HUDEP-2 (cell line): ENCODE data around the gene VAV3.

Experiments
- DNase-seq, 76 experiments: peaks; one replicate each; lab custom pipeline; 2025; ENCODE audit not compliant: unreplicated experiment in 76 of 76; lab: John Stamatoyannopoulos, UW

Gene VAV3

DNA sequence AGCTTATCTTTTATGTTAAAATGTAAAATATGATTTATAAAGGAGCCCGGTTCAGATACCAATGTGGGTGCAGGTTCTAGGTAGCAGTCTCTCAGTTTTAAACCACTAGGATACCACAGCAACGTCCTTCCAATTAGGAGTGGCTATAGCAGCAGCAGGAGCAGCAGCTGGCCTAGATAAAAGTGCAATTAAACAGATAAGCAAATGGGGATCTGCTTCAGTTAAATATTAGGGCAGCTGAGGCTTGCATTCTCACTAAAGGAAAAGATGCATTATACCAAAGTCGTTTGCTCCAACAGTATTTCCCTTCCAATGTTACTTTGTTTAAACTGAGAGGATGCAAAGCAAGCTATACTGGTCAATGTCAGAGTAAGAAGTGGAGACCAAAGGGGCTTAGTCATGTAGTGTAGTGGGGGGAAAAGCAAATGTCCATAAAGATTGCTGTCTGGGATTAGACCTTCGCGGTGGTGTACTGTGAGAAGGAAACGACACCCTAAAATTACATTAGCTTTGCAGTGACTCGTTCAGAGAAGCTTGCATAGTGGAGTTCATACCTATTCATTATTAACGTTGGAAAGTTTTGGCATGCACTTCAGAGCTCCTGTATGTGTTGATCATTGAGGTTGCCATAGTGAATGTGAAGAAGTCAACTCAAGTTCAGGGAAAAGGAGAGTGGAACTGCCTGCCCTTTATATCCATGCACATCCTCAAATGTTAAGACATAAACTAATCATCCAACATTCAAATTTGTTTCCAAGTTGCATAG is 272.2 kb downstream of the VAV3 start:
- DNase-seq = no peak

DNA sequence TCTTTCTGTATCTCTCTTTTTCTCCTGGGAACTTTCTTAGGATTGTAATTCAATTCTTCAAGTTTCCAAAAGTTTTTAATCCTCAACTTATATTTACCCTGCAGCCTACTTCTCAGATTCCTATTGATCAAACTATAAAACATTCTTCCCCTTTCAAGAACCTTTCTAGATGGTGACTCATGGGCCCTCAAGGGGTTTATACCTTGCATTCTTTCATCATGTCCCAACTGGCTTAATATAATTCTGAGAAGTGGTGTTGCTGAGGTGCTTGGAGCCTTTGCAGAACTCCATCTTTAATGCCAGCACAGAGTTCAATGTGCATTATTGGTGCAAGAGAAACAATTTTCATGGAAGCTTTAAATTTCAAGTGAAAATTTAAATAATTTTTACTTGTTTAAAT is 273.4 kb downstream of the VAV3 start:
- DNase-seq = no peak

DNA sequence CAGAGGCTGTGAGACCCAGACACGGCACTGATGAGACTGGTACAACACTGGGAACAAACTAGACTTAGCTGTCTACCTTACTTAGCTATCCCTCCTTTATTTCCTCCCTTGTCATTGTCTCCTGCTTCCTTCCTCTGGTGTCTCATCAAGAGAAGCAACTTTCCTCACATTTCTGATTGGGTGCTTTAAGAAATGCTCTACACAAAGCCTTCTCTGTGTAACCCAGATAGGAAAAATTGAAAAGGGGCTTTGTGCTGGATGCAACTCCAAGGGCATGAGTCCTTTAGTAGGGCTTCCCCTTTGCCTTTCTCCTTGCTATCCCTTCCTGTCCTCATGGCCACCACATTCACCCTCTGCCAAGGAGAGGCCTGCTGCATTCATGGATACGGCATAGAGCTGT is 274.5 kb downstream of the VAV3 start:
- DNase-seq = no peak

DNA sequence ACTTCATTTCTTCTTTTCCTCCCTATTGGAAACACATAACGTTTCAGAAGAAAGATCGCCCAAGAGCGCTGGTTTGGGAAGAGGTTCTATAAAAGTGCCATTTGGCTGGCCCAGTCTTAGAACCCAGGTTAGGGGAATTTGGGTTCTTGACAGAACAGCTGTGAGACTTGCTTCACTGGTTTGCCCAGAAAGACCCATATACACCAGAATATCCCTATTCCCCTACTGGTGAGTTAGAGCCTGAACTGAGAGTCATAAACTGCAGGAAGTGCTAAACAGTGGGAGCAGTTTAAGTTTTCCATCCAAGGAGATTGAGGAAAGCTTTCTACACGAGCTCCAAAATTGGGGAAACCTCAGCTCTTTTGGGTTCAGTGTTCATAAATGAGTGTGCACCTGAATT is 275.2 kb downstream of the VAV3 start:
- no peak for DNase-seq

DNA sequence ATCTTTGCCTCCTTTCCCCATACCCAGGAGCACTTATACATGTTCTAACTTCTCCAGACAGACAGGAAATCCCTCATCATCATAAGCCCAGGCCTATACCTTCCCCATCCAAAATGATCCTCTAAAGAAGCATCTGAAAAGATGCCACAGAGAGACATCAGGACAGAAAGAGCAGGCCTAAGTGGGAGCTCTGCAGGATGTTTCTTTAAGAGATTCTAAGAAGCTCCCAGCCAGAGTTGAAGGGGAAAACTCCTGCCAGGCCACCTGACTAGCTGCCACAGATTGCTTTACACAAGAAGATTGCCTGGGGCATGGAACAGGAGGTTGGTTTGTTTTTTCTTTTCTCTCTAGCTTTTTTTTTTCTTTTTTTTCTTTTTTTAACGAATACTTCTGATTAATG is 275.8 kb downstream of the VAV3 start:
- no peak for DNase-seq

DNA sequence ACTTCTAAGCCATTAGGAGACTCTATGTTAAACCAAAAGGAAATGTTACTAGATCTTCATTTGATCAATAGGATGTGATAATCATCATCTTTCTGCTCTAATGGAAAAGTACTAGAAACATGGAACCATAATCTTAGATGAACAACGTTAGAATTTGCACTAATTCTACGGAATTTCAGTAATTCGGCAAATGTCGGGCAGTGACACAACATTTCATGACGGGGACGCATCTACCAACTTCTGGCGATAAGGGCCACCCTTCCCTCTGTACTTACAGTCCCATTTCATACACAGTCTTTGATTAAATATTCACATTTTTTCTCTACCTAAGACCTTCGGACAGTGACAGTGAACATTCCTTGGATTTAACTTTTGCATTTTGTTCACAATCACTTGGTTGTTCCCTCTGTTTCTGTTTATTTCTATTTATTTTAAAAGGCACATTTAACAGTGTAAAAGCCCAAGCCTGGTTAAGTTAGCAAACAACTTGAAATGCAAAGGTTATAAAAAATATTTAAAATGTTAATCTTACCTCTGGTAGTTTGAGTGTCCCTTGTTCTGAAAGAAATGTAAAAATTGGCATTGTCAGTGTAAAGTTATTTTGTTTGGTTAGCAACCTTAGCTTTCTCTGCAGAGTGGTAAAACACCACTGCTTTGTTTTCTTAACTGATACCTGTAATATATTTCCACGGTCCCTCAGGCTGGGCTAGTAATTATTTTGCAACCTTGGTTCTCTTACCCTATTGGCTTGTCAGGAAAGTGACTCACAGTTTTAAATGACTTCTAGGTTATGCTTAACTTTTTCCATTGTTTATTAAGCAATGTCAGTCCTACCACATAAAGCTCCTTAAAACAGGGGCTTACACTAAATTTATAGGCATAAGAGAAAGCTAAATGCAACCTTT is 276.9 kb downstream of the VAV3 start:
- DNase-seq = no peak

DNA sequence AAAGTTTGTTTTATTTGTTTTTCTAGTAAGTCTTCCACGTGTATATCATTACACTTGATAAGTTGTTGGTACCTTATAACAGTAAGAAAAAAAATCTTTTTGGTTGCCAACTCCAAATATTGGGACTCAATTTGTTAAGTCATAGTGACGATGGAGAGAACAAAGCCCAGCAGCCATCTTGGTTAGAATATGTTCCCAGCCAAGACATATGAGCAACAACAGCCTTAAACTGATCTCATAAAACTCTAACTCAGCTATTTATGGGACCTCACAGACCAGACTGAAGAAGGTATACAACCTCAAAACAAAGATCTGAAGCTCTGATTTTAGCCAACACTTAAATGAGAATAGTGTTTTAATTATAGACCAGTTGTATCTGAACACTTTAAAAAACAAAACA is 281.3 kb downstream of the VAV3 start:
- no peak for DNase-seq

DNA sequence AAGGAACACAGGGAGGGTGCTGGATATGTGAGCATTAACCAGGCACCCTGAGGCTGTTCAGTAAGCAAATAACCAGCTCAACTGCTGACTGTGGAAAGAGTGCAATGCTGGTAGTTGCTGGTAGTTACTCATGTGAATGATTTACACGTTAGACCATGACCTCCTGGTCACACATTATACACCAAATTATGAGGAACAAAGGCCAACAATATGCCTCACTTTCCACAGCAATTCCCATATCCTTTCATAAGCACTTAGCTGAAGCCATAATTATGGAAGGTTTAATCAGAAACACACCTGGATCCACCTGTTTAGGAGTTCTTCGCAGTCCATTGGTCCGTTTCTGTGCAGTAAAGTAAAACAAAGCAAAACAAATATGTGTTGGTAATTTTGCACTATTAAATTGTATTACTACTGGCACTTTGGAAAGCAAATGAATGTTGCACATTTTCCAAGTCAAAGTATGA is 281.8 kb downstream of the VAV3 start:
- no peak for DNase-seq

DNA sequence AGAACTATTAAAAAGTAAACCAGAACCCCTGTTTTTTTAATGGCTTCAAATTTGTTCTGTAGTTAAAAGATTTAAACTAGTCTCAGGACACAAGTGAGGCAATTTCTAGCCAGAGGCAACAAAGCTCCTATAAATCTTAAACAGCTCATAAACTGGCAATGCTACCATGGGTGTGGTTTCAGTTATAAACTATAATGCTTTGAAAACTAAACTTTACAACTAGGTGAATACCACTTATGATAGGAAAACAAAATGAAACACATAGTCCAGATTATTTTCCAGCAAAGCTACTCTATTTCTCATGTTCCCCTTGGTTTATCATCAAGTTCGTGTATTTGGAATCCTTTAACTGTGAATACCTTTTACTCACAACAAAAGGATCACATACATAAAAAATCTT is 282.5 kb downstream of the VAV3 start:
- DNase-seq = no peak

DNA sequence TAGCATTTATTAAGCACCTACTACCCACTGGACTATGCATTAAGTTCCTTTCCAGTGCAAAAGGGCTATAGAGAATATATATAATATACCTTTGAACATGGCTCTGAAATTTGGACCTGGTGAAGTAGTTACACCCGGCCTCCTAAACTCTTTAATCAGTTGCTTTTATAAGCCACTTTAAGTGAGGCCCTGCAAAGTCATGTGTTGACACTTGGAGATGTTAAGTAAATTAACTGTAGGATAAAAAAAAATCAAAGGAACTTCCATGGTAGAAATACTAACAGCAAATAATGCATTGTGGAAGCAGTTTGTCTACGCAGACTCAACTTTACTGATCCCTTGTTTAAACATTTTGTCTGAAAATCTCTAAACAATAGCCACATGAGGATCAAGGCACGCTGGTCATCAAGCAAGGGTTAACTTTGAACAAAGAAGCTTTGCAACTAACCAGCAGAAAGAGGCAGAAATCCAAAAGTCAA is 283.9 kb downstream of the VAV3 start:
- no peak for DNase-seq

DNA sequence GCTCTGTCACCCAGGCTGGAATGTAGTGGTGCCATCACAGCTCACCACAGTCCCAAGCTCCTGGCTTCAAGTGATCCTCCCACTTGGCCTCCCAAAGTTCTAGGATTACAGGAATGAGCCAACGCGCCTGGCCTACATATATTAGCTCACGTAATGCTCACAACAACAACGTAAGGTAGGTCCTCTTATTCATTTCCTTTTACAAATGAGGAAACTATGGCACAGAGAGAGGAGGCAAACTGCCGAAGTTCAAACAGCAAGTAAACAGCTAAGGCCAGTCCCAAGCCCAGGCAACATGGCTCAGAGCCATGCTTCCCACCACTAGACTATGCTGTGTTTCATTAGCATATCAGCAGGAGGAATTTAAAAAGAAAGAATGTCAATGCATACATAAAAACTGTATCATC is 284.4 kb downstream of the VAV3 start:
- no peak for DNase-seq

DNA sequence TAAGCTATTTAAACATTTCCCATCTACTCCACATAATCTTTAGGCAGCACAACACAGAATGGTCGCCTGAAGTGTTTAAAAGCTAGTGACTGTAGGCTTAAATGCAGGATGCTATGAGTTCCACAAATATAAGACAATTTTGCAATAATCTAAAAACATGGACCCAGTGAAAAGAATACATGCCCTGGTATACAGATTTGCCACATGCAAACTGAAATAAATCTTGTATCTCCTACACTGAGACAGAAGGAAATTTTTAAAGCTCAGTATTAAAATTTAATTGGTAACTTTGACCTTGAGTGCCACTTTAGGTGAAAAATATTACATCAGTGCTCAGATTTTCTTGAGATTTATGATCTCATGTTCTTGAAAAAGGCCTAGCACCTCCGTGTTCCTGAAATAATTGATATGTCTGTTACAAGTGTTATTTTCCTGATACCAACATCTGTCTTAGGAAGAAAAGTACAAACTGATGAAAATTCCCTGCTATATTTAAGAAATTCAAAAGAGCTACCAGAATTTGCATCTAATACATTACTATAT is 285.5 kb downstream of the VAV3 start:
- DNase-seq = no peak

DNA sequence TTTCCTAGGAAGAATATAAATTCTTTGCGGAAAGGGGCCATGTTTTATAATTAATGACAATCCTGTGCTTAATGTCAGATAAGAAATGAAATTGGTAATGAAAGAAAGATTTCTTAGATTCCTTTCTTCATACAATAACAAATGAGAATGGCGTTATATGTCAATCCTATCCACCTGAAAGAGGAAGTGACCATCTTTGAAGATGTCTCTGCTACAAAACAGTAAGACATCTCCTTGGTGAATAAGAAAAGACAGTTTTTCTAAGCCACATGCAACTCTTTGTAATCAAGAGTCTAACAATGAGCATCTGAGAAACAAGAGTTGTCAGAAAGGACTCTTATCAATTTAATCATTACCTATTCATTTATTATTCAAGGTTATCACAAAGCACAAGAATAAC is 286.0 kb downstream of the VAV3 start:
- no peak for DNase-seq

DNA sequence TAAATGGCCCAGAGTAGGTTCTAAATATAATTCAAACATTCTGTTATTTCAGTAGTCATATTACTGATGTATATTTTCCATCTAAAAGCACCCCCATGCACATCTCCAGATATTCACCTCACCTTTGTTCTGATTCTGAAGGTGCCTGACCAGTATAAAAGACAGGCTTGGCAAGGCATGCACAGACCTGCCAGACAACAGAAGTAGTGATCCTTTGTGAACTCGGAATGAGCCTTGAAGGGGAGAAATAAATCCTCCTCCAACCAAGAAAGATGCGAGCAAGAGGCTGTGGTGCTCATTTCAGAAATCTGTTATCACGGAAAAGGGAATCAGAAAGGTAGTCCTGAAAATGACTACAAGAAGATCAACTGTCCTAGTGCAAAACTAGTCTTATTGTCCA is 287.3 kb downstream of the VAV3 start:
- no peak for DNase-seq

DNA sequence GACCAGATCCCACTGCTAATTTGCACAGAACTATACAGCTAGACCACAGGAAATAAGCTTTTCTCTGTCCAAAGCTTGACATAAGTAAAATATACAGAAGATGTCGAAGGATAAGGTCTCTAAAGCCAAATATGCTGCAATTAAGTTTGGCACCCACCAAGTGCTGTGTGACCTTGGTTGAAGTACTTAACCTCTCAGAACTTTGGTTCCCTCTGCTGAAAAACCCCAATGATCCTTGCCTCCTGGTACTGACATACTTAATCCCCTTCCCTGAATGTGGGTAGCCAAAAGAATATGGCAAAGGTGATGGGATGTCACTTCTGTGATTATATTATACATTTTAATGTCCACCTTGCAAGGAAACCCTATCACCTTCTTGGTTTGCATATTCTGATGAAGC is 290.5 kb downstream of the VAV3 start:
- no peak for DNase-seq

DNA sequence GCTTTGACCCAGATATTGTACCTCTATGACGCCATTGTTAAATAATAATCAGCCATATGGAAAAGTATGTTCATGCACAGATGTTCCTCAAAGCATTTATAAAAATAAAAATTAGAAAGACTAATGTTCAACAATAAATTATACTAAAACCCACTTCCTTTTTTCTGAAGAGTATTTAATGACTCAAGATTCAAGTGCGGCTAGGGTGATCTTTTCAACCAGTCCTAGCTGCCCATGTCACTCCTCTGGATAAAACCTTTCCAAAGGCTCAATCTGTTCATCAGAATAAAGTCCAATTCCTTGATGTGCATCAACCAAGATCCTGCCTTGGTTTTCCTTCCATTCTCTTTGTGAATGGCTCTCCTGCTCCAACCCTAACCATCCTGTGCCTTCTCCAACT is 292.0 kb downstream of the VAV3 start:
- no peak for DNase-seq

DNA sequence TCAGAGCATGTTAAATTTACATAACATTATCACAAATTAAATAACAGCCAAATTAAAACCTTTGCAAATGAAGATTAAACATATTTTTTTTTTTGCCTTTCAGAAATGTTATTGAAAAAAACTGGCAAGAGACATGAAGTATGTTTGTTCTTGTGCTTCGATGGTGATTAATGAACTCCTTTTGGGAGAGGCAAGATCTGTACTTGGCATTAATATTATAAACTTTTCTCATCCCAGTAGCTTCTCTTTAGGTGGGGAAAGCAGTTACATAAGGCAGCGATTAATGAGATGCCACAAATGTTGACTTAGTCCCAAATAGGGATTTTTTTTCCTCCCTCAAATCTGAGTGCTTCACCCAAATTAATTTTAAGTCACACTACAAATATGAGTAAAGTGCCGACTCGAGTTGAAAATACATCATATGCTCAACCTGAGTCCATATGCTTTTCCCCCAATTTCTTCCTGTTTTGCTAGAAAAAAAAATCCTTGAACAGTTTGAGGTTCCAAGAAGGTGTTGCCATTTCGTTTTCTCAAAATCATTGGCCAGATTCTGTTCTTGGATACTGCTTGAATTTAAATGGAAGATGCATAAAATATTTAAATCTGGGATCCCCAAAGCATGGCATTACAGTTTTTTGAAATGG is 294.5 kb downstream of the VAV3 start:
- no peak for DNase-seq

DNA sequence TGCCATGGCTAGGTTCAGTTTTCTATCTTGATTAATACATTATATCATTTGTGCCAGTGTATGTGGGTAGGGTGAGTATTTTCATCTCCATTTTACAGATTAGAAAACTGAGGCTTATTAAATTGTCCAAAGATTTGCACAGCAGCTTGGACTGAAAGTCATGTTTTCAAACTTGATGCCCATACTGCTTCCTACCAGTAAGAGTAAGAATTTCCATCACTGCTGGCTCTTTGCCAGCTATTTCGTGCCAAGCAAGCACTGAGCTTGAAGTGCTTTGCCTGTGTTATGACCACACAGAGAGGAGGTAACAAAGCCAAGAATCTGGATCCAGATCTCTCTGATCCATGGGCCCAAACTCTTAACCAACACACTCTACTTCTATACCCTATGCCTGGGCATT is 295.0 kb downstream of the VAV3 start:
- DNase-seq = peak in 9 of 76 experiments; percentile 2 to 46 (median 26)

DNA sequence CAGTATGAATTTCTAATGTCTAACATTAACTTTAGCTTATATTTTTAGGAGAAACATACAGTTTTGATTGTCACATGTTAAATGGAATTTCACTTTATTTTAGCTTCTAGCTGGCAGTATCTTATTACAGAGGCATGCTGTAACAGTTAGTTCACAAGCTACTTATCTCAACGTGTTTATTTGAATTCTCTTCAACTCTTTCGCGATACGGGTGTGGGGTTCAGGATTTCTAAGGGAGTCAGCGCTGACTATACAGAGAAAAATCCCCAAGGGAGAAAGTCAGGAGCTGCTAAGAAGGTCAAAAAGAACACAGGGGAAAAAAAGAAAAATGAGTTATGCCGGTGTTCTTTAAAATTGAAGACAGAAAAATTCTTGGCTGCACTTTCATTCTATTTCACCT is 296.2 kb downstream of the VAV3 start:
- DNase-seq = no peak

DNA sequence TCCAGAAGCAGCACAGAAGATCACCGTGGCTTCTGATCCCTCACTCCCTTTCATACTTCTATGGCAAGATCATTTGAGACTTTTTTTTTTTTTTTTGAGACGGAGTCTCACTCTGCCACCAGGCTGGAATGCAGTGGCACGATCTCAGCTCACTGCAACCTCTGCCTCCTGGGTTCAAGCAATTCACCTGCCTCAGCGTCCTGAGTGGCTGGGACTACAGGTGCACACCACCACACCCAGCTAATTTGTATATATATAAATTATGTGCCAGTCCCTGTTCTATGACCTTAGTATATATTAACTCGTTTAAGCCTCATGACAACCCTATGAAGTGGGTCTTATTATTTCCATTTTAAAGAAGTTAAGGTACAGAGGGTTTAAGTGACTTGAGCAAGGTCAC is 298.5 kb downstream of the VAV3 start:
- DNase-seq = no peak
